ENCODE results near the gene LEAP2. TPM values are rescaled to one million over a fixed set of nuclear protein-coding genes. Genes with fewer than 3 reads are reported as not detected.

LEAP2 gene
- total and polyA plus RNA-seq, 2 of the 8 experiments (the other 6 are each of a cell fraction or from before 2014, with no cell fraction given): 1.8 to 2.9 TPM

DNA sequence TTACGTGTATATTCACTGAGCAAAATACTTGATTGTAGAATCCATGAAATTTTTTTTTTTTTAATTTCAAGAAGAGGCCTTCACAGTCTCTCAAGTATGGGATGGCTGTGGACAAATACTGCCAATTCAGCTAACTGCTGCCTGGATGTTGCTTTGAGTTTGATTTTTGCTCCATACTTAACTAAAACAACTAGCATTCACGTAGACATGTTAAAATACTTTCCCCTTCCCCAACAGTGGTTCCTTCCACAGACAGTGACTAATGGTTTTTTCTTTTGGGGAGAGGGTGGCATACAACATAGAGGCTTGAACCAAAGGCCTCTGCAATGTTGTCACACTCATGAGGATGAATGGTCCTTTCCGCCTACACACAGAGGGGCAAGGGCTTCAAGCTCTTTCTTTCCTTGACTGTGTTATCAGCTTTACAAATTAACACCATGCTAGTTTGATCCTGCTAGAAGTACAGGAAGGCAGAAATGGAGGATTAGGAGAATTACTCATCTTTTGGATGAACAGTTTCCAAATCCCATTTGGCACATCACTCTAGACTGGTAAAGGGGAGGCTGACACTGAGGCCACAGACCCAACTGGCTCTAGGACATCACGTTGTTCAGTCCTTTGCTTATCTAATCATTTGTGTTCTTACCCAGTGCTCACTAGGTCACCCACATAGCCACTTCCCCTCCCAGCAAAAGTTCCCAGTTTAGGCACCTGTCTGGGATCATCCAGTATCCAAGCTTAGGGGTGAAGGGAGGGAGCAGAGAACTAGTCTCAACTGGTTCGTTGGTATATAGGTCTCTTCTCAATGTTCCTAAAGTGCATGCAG lies 1.8 kb upstream of the LEAP2 start (continued):
- TF ChIP-seq, protein P1, sequence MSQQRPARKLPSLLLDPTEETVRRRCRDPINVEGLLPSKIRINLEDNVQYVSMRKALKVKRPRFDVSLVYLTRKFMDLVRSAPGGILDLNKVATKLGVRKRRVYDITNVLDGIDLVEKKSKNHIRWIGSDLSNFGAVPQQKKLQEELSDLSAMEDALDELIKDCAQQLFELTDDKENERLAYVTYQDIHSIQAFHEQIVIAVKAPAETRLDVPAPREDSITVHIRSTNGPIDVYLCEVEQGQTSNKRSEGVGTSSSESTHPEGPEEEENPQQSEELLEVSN (IDR thresholded peaks at IDR 0.05): no peak

Measured in H1 (cell line).